HepG2 (cell line): ENCODE measurements around the gene TMEFF2. TPM values are rescaled to one million over a fixed set of nuclear protein-coding genes. Genes with fewer than 3 reads are reported as not detected.

Experiments
- ATAC-seq: fragments of 200-7000 bp; cut with Tn5 transposase; 3 replicates; pipeline ENCODE4 v1.9.1; 2020; ENCODE audit warnings: mild to moderate bottlenecking, moderate library complexity
- BruUV-seq: library from RNA; stranded (reverse); fragments of 400-500 nt; replicated peaks from 2 replicates; lab custom pipeline; 2021; lab: Mats Ljungman, UMichigan
- CTCF ChIA-PET: fragments of 300-600 bp; formaldehyde crosslinking; extraction: SDS; loops from one replicate; lab custom pipeline; 2021; ENCODE audit warnings: low total read pairs, inconsistent platforms, low intra/inter-chr PET ratio; lab: Yijun Ruan, JAX
- POLR2A ChIA-PET: fragments of 350-600 bp; sonication (Branson Sonifier 250); formaldehyde crosslinking; loops from one replicate; lab custom pipeline; 2020; ENCODE audit warnings: antibody characterized with exemption, inconsistent platforms; lab: Yijun Ruan, JAX
- DNase-seq: peaks from one replicate; pipeline ENCODE4 v3.0.0-alpha.2; 2015; ENCODE audit warnings: low spot score
- FAIRE-seq: peaks from 3 replicates; lab custom pipeline; 2011; peaks lifted over from hg19 to GRCh38; lab: Jason Lieb, UNC
- H2AFZ ChIP-seq: one replicate; pipeline ENCODE4 v1.6.1; 2011; ENCODE audit warnings: low read length, inconsistent platforms
- H3K27ac ChIP-seq: fragments of 300-600 bp; 3 replicates; pipeline ENCODE4 v1.8.0; 2011; ENCODE audit warnings: mixed run types, mild to moderate bottlenecking, mixed read lengths, low read length, inconsistent platforms; ENCODE audit not compliant: insufficient read depth; ENCODE audit errors: extremely low read length
- H3K27me3 ChIP-seq, 2 experiments: fragments of 200-600 bp in 1 of 2; 2 replicates in 1 of 2; 3 replicates in 1 of 2; pipeline versions ENCODE4 v1.6.0 to v1.8.0; 2011; ENCODE audit warnings: low read length in 2 of 2, mild to moderate bottlenecking in 2 of 2, moderate library complexity in 2 of 2, inconsistent platforms in 1 of 2; ENCODE audit not compliant: insufficient read depth in 2 of 2, control insufficient read depth in 1 of 2
- H3K36me3 ChIP-seq, 2 experiments: fragments of 200-600 bp in 1 of 2; replicated peaks in 1 of 2; 2 replicates in 1 of 2; 3 replicates in 1 of 2; pipeline versions ENCODE4 v1.5.1 to v1.8.0; 2011; ENCODE audit warnings: low read length in 2 of 2, inconsistent platforms in 1 of 2; ENCODE audit not compliant: insufficient read depth in 2 of 2, control insufficient read depth in 1 of 2
- H3K4me1 ChIP-seq: 2 replicates; pipeline ENCODE4 v1.5.1; 2012; ENCODE audit warnings: low read length, inconsistent platforms; ENCODE audit not compliant: insufficient read depth
- H3K4me2 ChIP-seq: 2 replicates; pipeline ENCODE4 v1.6.0; 2011; ENCODE audit warnings: low read depth, low read length, inconsistent platforms
- H3K4me3 ChIP-seq, 3 experiments: fragments of 200-600 bp in 1 of 3; sonication (generic), shearing (Covaris generic) in 1 of 3; replicated peaks in 1 of 3; 2 replicates each; pipeline ENCODE4 v1.5.1; 2011 to 2016; ENCODE audit warnings: low read length in 3 of 3, inconsistent platforms in 2 of 3, low read depth in 2 of 3, mild to moderate bottlenecking in 2 of 3, control low read depth in 1 of 3, mixed read lengths in 1 of 3; ENCODE audit not compliant: insufficient read depth in 1 of 3
- H3K79me2 ChIP-seq: one replicate; pipeline ENCODE4 v1.6.1; 2011; ENCODE audit warnings: low read length, inconsistent platforms; ENCODE audit not compliant: insufficient read depth
- H3K9ac ChIP-seq: 2 replicates; pipeline ENCODE4 v1.6.0; 2011; ENCODE audit warnings: mild to moderate bottlenecking, low read depth, low read length, inconsistent platforms; ENCODE audit not compliant: insufficient read depth
- H3K9me3 ChIP-seq: 2 replicates; pipeline ENCODE4 v1.5.1; 2012; ENCODE audit warnings: mild to moderate bottlenecking, low read length
- H4K20me1 ChIP-seq: 2 replicates; pipeline ENCODE4 v1.6.0; 2011; ENCODE audit warnings: inconsistent platforms, mild to moderate bottlenecking, low read length, moderate library complexity; ENCODE audit not compliant: insufficient read depth
- HOXA9 ChIP-seq: sonication (generic); formaldehyde crosslinking; IDR thresholded peaks from 2 replicates; pipeline ENCODE4 v1.8.1; 2022; ENCODE audit warnings: missing genetic modification reagents, mild to moderate bottlenecking, moderate library complexity, borderline replicate concordance
- NR2F6 ChIP-seq, 2 experiments: IDR thresholded peaks; 2 replicates each; pipeline ENCODE4 v1.6.1; 2016; ENCODE audit warnings: antibody characterized with exemption in 1 of 2, mild to moderate bottlenecking in 1 of 2
- ZNF264 ChIP-seq: sonication (generic); formaldehyde crosslinking; IDR thresholded peaks from 2 replicates; pipeline ENCODE4 v1.4.0; 2020; ENCODE audit warnings: missing genetic modification reagents
- ZNF292 ChIP-seq: sonication (generic); formaldehyde crosslinking; IDR thresholded peaks from 2 replicates; pipeline ENCODE4 v1.8.1; 2022; ENCODE audit warnings: mild to moderate bottlenecking, low read depth, missing genetic modification reagents, borderline replicate concordance
- ZNF407 ChIP-seq: sonication (generic); formaldehyde crosslinking; IDR thresholded peaks from one replicate; pipeline ENCODE4 v1.5.1; 2020; ENCODE audit warnings: mild to moderate bottlenecking, missing genetic modification reagents; ENCODE audit errors: not compliant biosample characterization
- ZNF775 ChIP-seq: sonication (generic); formaldehyde crosslinking; IDR thresholded peaks from 2 replicates; pipeline ENCODE4 v1.4.0; 2020; ENCODE audit warnings: missing genetic modification reagents, mild to moderate bottlenecking, moderate library complexity, borderline replicate concordance
- WGBS: methylation state at CpG from one replicate; pipeline ENCODE4 v1.1.6; 2017; ENCODE audit warnings: low lambda C conversion rate; 5-methylcytosine and 5-hydroxymethylcytosine counted together
- in situ Hi-C: cut with HindIII; loops from 2 replicates; pipeline ENCODE4 v1.10.0; 2017; ENCODE audit warnings: low pct_unique_long_range_greater_than_20kb; ENCODE audit not compliant: extremely low pct_ligation_motif_present
- intact Hi-C: fragments of 100-400 bp; cut with micrococcal nuclease; formaldehyde crosslinking; loops from one replicate; pipeline ENCODE4 v1.10.0; 2022; ENCODE audit not compliant: unreplicated experiment
- polyA plus RNA-seq, 8 experiments: library from polyadenylated mRNA; depleted of rRNA in 3 of 8; stranded (reverse) in 7 of 8; unstranded in 1 of 8; fragments of >200 nt; fragmentation: Illumina TruSeq in 4 of 8; extraction: Trizol in 4 of 8; gene quantifications; 2 replicates each; pipeline versions ENCODE4 v1.2.1 to v1.2.3, GENCODE V29; 2011 to 2016; ENCODE audit warnings: low read depth in 4 of 8, missing spikeins in 1 of 8, mixed read lengths in 1 of 8; ENCODE audit not compliant: insufficient read depth in 1 of 8
- total RNA-seq, 5 experiments: library from RNA; depleted of rRNA; stranded (reverse); fragments of >200 nt; fragmentation: Illumina TruSeq; extraction: Trizol; gene quantifications; 2 replicates each; pipeline ENCODE4 v1.2.3, GENCODE V29; 2016; ENCODE audit warnings: low read depth in 1 of 5

The TMEFF2 gene
- total and polyA plus RNA-seq, 2 of the 13 experiments (the other 11 are each of a cell fraction or from before 2014, with no cell fraction given): not detected

- TF ChIP-seq ZNF775: no peak
- no peak for TF ChIP-seq ZNF407 (CRISPR knock-in tag)
- no peak for TF ChIP-seq NR2F6 (IDR thresholded peaks at IDR 0.05)
- TF ChIP-seq NR2F6 (CRISPR knock-in tag; IDR thresholded peaks at IDR 0.05): no peak
- no peak for TF ChIP-seq HOXA9 (CRISPR knock-in tag)
These were observed 35.5 kb downstream of the TMEFF2 start (continued) for GRCh38 chr2:192159208-192159607.

GRCh38 chr2:192157776-192158175, 37.0 kb downstream of the TMEFF2 start:
- no peaks in the 10 kb centered on the region for H3K27me3 ChIP-seq
- no peaks in the 10 kb centered on the region for H3K36me3 ChIP-seq
- CTCF ChIA-PET: no interaction called here
- no TSS peak for BruUV-seq
- no peak overlapping the region for H3K4me3 ChIP-seq
- in situ Hi-C loops: no loop called here
- TF ChIP-seq ZNF264: no peak
- no peak for TF ChIP-seq ZNF292 (CRISPR knock-in tag)
- TF ChIP-seq, all 625 proteins: peak for 0
- WGBS: 15% methylated on average over 4 of the region's 4 CpGs
- Histone ChIP-seq H3K79me2 (no peaks in the 10 kb centered on the region), H2AFZ (no peak overlapping the region), H3K9ac (no peak overlapping the region), H3K27ac (no peak overlapping the region), H4K20me1 (no peaks in the 10 kb centered on the region), H3K4me2 (no peak overlapping the region), H3K4me1 (no peaks in the 10 kb centered on the region), H3K9me3 (no peaks in the 10 kb centered on the region)
- POLR2A ChIA-PET: no interaction called here
- no peak for ATAC-seq
- DNase-seq: no peak
- FAIRE-seq: no peak
- intact Hi-C loops: no loop called here
